Mesendoderm (in vitro differentiated cells): ENCODE data around the gene TRPM1.

Experiments
- DNase-seq: peaks from one replicate; pipeline ENCODE4 v3.0.0; 2013
- H2AK5ac ChIP-seq: 2 replicates; pipeline ENCODE4 v1.6.1; 2013; ENCODE audit warnings: low read length, inconsistent platforms
- H2BK120ac ChIP-seq: 2 replicates; pipeline ENCODE4 v1.6.1; 2013; ENCODE audit warnings: low read depth, mild to moderate bottlenecking, low read length, moderate library complexity, mixed read lengths
- H2BK15ac ChIP-seq: replicated peaks from 2 replicates; pipeline ENCODE4 v1.6.1; 2013; ENCODE audit warnings: low read depth, mild to moderate bottlenecking, moderate library complexity
- H2BK5ac ChIP-seq: 2 replicates; pipeline ENCODE4 v1.6.1; 2013; ENCODE audit warnings: low read length, inconsistent platforms
- H3K18ac ChIP-seq: 2 replicates; pipeline ENCODE4 v1.6.1; 2013; ENCODE audit warnings: mild to moderate bottlenecking, low read length, mixed read lengths
- H3K23ac ChIP-seq: one replicate; pipeline ENCODE4 v1.6.1; 2013; ENCODE audit warnings: low read length
- H3K27ac ChIP-seq: 2 replicates; pipeline ENCODE4 v1.5.1; 2013; ENCODE audit warnings: low read depth, mild to moderate bottlenecking, inconsistent platforms, low read length, moderate library complexity
- H3K27me3 ChIP-seq: 2 replicates; pipeline ENCODE4 v1.6.1; 2013; ENCODE audit warnings: low read length, control low read depth, mild to moderate bottlenecking, inconsistent platforms; ENCODE audit not compliant: insufficient read depth, poor library complexity
- H3K36me3 ChIP-seq: 2 replicates; pipeline ENCODE4 v1.6.1; 2013; ENCODE audit warnings: low read length, inconsistent platforms; ENCODE audit not compliant: control insufficient read depth, insufficient read depth
- H3K4ac ChIP-seq: one replicate; pipeline ENCODE4 v1.6.1; 2013; ENCODE audit warnings: low read depth, mild to moderate bottlenecking, low read length, moderate library complexity
- H3K4me1 ChIP-seq: 2 replicates; pipeline ENCODE4 v1.6.1; 2013; ENCODE audit warnings: low read depth, low read length, inconsistent platforms; ENCODE audit not compliant: control insufficient read depth
- H3K4me2 ChIP-seq: 2 replicates; pipeline ENCODE4 v1.6.1; 2013; ENCODE audit warnings: low read length
- H3K4me3 ChIP-seq: 2 replicates; pipeline ENCODE4 v1.5.1; 2013; ENCODE audit warnings: mild to moderate bottlenecking, low read length
- H3K56ac ChIP-seq: one replicate; pipeline ENCODE4 v1.6.1; 2013; ENCODE audit warnings: low read length
- H3K79me1 ChIP-seq: 2 replicates; pipeline ENCODE4 v1.6.1; 2013; ENCODE audit warnings: low read length, inconsistent platforms
- H3K79me2 ChIP-seq: 2 replicates; pipeline ENCODE4 v1.6.1; 2013; ENCODE audit warnings: mild to moderate bottlenecking, low read length; ENCODE audit not compliant: control insufficient read depth, insufficient read depth
- H3K9ac ChIP-seq: 2 replicates; pipeline ENCODE4 v1.6.1; 2013; ENCODE audit warnings: low read length, inconsistent platforms
- H4K5ac ChIP-seq: one replicate; pipeline ENCODE4 v1.6.1; 2013; ENCODE audit warnings: low read length
- H4K8ac ChIP-seq: one replicate; pipeline ENCODE4 v1.6.1; 2013; ENCODE audit warnings: low read depth, mild to moderate bottlenecking, control low read depth, low read length, moderate library complexity
- WGBS: extraction: QIAGEN DNeasy Blood & Tissue Kit; methylation state at CpG from one replicate; pipeline ENCODE4 v1.1.7; 2013; ENCODE audit warnings: low lambda C conversion rate, missing lambda C conversion rate; ENCODE audit not compliant: insufficient coverage; ENCODE audit errors: extremely low coverage; 5-methylcytosine and 5-hydroxymethylcytosine counted together

Gene TRPM1

GRCh38 chr15:31035610-31036009 lies 65.9 kb downstream of the TRPM1 start:
- Histone ChIP-seq H3K4me2 (no peak overlapping the region), H4K5ac (no peak overlapping the region), H3K27ac (no peak overlapping the region), H3K27me3 (no peaks in the 10 kb centered on the region), H3K4me1 (no peaks in the 10 kb centered on the region), H2BK15ac (no peak overlapping the region), H2AK5ac (no peak overlapping the region), H2BK5ac (no peak overlapping the region), H3K79me2 (no peaks in the 10 kb centered on the region), H3K23ac (no peak overlapping the region), H3K79me1 (no peaks in the 10 kb centered on the region), H3K9ac (no peak overlapping the region), H3K18ac (no peak overlapping the region), H3K4ac (no peak overlapping the region), H2BK120ac (no peak overlapping the region), H3K36me3 (no peaks in the 10 kb centered on the region), H3K4me3 (no peak overlapping the region), H3K56ac (no peak overlapping the region), H4K8ac (no peak overlapping the region)
- no CpG with 5 or more reads among the region's 7 CpGs for WGBS
- DNase-seq, result no peak

GRCh38 chr15:31034152-31034551 lies 67.4 kb downstream of the TRPM1 start:
- Histone ChIP-seq H3K79me1 (no peaks in the 10 kb centered on the region), H2BK15ac (no peak overlapping the region), H3K9ac (no peak overlapping the region), H3K79me2 (no peaks in the 10 kb centered on the region), H3K4me3 (no peak overlapping the region), H3K23ac (no peak overlapping the region), H3K4ac (no peak overlapping the region), H4K5ac (no peak overlapping the region), H4K8ac (no peak overlapping the region), H2BK5ac (no peak overlapping the region), H3K4me1 (no peaks in the 10 kb centered on the region), H3K27ac (no peak overlapping the region), H3K27me3 (no peaks in the 10 kb centered on the region), H2AK5ac (no peak overlapping the region), H3K56ac (no peak overlapping the region), H2BK120ac (no peak overlapping the region), H3K18ac (no peak overlapping the region), H3K36me3 (no peaks in the 10 kb centered on the region), H3K4me2 (no peak overlapping the region)
- no CpG with 5 or more reads among the region's 4 CpGs for WGBS
- peak; percentile 41 for DNase-seq

GRCh38 chr15:31032961-31033371 lies 68.6 kb downstream of the TRPM1 start:
- H3K79me2 ChIP-seq, result no peaks in the 10 kb centered on the region

GRCh38 chr15:31031471-31032067 lies 70.0 kb downstream of the TRPM1 start:
- no peaks in the 10 kb centered on the region for H3K79me1 ChIP-seq
- no peaks in the 10 kb centered on the region for H3K36me3 ChIP-seq
- H3K79me2 ChIP-seq, result no peaks in the 10 kb centered on the region
- no peak overlapping the region for H2AK5ac ChIP-seq
- WGBS, result no CpG with 5 or more reads among the region's 3 CpGs
- H3K9ac ChIP-seq, result no peak overlapping the region
- no peaks in the 10 kb centered on the region for H3K4me1 ChIP-seq
- no peak overlapping the region for H3K56ac ChIP-seq
- H3K27me3 ChIP-seq, result no peaks in the 10 kb centered on the region
- no peak overlapping the region for H3K27ac ChIP-seq
- no peak overlapping the region for H4K5ac ChIP-seq
- H3K23ac ChIP-seq, result no peak overlapping the region
- H2BK15ac ChIP-seq, result no peak overlapping the region
- no peak overlapping the region for H3K4ac ChIP-seq
- H3K18ac ChIP-seq, result no peak overlapping the region
- no peak overlapping the region for H2BK120ac ChIP-seq
- no peak overlapping the region for H3K4me2 ChIP-seq
- H4K8ac ChIP-seq, result no peak overlapping the region
- DNase-seq, result no peak
- no peak overlapping the region for H3K4me3 ChIP-seq
- H2BK5ac ChIP-seq, result no peak overlapping the region

More at GRCh38 chr15:31032961-31033371, 68.6 kb downstream of the TRPM1 start:
- Histone ChIP-seq H2BK15ac (no peak overlapping the region), H3K27me3 (no peaks in the 10 kb centered on the region), H2BK120ac (no peak overlapping the region), H3K4me2 (no peak overlapping the region), H3K9ac (no peak overlapping the region), H2AK5ac (no peak overlapping the region), H3K23ac (no peak overlapping the region), H3K4me3 (no peak overlapping the region), H3K56ac (no peak overlapping the region), H3K4me1 (no peaks in the 10 kb centered on the region), H4K8ac (no peak overlapping the region), H3K18ac (no peak overlapping the region), H3K4ac (no peak overlapping the region), H3K36me3 (no peaks in the 10 kb centered on the region), H4K5ac (no peak overlapping the region), H3K79me1 (no peaks in the 10 kb centered on the region), H3K27ac (no peak overlapping the region), H2BK5ac (no peak overlapping the region)
- WGBS, result no CpG with 5 or more reads among the region's 5 CpGs
- no peak for DNase-seq

GRCh38 chr15:31027910-31028578 lies 73.5 kb downstream of the TRPM1 start:
- WGBS, result no CpG with 5 or more reads among the region's 8 CpGs
- Histone ChIP-seq H3K27me3 (no peaks in the 10 kb centered on the region), H3K56ac (no peak overlapping the region), H3K23ac (no peak overlapping the region), H3K4me2 (no peak overlapping the region), H2BK5ac (no peak overlapping the region), H2BK15ac (no peak overlapping the region), H3K4me3 (no peak overlapping the region), H3K4me1 (peaks cover 11% of the 10 kb centered on the region), H2AK5ac (no peak overlapping the region), H3K27ac (no peak overlapping the region), H3K18ac (no peak overlapping the region), H3K9ac (no peak overlapping the region), H4K8ac (no peak overlapping the region), H3K79me2 (no peaks in the 10 kb centered on the region), H3K36me3 (no peaks in the 10 kb centered on the region), H4K5ac (no peak overlapping the region), H3K79me1 (no peaks in the 10 kb centered on the region), H2BK120ac (no peak overlapping the region), H3K4ac (no peak overlapping the region)
- DNase-seq, result no peak

GRCh38 chr15:31025996-31026395 lies 75.5 kb downstream of the TRPM1 start:
- no peak overlapping the region for H2BK15ac ChIP-seq
- no peak overlapping the region for H3K56ac ChIP-seq
- H3K4me2 ChIP-seq, result no peak overlapping the region
- H3K18ac ChIP-seq, result no peak overlapping the region
- no peak overlapping the region for H3K4me3 ChIP-seq
- no peak overlapping the region for H3K4ac ChIP-seq
- no peaks in the 10 kb centered on the region for H3K36me3 ChIP-seq
- no peaks in the 10 kb centered on the region for H3K79me2 ChIP-seq
- peaks cover 11% of the 10 kb centered on the region for H3K4me1 ChIP-seq
- H2BK120ac ChIP-seq, result no peak overlapping the region
- no peak overlapping the region for H2AK5ac ChIP-seq
- no peak overlapping the region for H3K27ac ChIP-seq
- H3K27me3 ChIP-seq, result no peaks in the 10 kb centered on the region
- no peak overlapping the region for H4K8ac ChIP-seq
- no peak overlapping the region for H3K9ac ChIP-seq
- no peak overlapping the region for H4K5ac ChIP-seq
- H3K23ac ChIP-seq, result no peak overlapping the region
- no CpG with 5 or more reads among the region's 25 CpGs for WGBS
- no peak overlapping the region for H2BK5ac ChIP-seq
- no peaks in the 10 kb centered on the region for H3K79me1 ChIP-seq
- DNase-seq, result no peak
